HG03439 (cell line): Measurements from ENCODE around the gene TMC2.
"Not testable (repeated sequence)": the region's sequence is repeated elsewhere in the genome, so short reads cannot be mapped to it uniquely, and the experiment has no call there.

Experiments
- ATAC-seq: cut with Tn5 transposase; IDR thresholded peaks from one replicate; pipeline ENCODE4 v1.9.1; 2021; ENCODE audit warnings: mild to moderate bottlenecking, moderate library complexity; ENCODE audit not compliant: unreplicated experiment

TMC2 gene

DNA sequence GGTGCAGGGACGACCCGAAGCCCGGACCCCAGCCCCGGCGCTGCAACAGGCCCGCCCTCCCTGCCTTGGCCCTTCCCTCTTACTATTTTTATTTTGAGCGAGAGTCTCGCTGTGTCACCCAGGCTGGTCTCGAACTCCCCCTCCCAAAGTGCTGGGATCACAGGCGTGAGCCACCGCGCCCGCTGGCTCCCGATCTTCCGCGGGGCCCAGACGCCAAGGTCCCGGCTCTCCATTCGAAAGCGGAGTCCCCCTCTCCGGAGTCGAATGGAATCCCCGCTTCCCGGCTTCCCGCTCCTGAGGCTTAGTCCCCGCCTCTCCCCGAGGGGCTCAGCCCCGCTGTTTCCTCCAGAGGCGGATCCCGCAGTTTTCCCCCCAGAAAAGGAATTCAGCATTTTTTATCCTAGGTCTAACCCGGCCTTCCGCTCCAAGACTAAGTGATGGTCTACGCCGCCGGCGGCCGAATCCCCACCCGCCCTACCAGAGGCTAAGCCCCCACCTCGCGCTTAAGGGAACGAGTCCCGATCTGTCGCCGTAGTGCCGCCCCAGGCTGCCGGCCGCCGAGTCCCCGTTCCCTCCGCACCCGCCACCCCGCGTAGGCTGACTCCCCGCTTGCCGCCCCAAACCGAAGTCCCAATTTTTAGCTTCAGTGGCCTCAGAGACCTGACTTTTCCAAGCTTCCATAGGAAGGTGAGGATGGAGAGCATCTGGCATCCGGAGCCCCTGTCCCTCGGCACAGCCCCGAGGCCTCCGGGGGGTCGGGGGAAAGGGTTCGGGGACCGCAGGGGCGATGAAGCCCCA, 11.5 kb upstream of the TMC2 start:
- no peak for ATAC-seq

DNA sequence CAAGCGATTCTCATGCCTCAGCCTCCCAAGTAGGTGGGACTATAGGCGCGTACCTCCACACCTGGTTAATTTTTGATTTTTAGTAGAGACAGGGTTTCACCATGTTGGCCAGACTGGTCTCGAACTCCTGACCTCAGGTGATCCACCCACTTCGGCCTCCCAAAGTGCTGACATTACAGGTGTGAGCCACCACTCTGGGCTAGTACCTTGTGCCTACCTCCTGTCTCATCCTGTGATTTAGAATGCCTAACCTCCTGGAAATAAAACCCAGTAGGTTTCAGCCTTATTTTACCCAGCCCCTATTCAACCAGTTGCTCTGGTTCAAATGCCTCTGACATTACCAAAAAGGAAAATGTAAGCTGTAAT, 10.2 kb upstream of the TMC2 start:
- ATAC-seq, result not testable (repeated sequence)

GRCh38 chr20:2527762-2528161, 8.6 kb upstream of the TMC2 start:
- no peak for ATAC-seq

- ATAC-seq, result no peak
Measured at GRCh38 chr20:2528671-2529271, 7.6 kb upstream of the TMC2 start.

GRCh38 chr20:2533118-2533517, 3.3 kb upstream of the TMC2 start:
- ATAC-seq, result no peak

- no peak for ATAC-seq
Measured at GRCh38 chr20:2535711-2536559, 438 bp upstream of the TMC2 start.

- no peak for ATAC-seq
Measured at GRCh38 chr20:2537101-2537500, 728 bp downstream of the TMC2 start.

DNA sequence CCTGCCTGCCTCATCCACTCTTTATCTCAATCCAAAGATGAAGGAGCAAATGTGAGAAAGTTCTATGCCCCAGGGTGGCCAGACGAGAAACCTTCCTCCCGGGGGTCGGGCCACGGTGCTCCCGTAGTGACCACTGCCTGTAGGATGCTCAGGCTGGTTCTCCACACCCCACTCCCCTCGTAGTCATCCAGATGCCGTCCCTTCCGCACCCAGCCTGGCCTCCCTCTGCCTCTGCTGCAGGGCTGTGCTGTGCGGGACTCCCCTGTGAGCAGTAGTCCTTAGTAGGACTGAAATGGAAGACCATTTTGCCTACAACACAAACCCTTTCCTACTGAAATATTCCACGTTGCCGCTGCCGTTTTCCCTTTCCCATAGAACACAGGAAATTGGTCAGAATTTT, 2.0 kb downstream of the TMC2 start:
- no peak for ATAC-seq

DNA sequence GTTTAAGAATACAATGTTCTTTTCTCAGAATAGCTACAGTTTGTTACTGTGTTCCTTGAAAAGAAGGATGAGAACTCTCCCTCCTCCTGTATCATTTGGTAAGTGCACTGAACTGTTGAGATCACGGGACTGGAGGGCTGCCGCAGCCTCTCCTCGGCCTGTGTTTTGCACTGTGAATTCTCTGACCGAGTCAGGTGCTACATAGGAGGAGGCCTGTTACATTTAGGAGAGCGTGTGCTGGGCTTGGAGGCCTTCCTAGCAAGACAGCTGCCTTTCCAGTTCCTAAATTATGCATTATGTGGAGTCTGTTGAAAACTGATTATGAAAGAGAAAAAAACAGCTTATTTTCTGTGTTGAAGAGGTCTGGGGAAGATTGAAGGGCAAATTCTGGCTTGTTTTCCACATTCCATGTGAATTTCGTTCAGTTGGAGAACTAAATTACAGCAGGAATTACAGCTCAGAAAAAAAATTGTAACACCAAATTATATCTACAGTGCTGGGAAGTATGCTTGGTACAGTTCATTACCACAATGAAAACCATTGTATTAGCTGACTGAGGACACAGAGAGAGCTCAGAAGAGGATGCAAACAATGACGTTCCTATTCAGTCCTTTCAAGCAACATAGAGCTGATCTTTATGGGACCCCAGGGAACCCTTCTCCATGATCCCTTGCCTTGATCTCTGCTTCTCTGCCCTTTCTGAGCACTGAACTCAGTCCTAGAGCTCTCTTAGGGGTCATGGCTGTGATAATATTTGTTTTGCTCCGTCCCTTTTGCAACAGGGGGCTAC, 2.8 kb downstream of the TMC2 start:
- no peak for ATAC-seq

- no peak for ATAC-seq
Measured at GRCh38 chr20:2541940-2542339, 5.6 kb downstream of the TMC2 start.

- ATAC-seq, result no peak
Measured at GRCh38 chr20:2542361-2542760, 6.0 kb downstream of the TMC2 start.

- no peak for ATAC-seq
Measured at GRCh38 chr20:2544211-2544610, 7.8 kb downstream of the TMC2 start.

- ATAC-seq, result no peak
Measured at GRCh38 chr20:2545594-2545993, 9.2 kb downstream of the TMC2 start.

DNA sequence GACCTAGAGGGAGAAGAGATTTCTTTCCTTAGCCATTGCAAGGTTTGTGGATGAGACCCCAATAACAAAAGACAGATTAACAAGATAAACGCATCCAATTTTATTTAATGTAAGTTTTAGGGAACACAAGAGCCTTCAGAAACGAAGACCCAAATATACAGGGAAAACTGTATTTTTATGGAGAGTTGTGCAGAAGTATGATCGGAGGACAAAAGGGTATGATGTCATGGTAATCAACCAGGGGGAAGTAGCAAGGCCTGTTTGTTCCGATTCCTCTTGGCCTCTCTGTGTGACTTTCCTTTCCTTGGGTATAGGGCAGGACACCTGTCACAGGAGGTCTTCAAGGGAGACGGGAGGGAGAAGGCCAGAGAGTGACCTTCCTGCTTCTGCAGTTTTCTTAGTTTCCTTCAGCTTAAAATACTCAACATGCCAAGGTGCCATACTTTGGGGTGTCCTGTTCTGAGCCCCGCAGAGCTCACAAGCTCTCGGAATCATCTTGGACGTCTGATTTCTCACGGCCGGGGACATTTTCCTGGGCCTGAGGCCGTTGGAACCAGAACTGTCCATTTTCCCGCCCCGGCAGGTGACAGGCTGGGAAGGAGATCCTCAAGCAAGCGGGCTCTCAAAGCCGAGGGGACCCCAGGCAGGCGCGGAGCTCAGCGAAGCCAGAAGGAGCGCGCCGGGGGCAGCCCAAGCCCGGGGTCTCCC, 21.7 kb downstream of the TMC2 start:
- no peak for ATAC-seq

GRCh38 chr20:2558581-2559278, 22.4 kb downstream of the TMC2 start:
- ATAC-seq, result no peak

DNA sequence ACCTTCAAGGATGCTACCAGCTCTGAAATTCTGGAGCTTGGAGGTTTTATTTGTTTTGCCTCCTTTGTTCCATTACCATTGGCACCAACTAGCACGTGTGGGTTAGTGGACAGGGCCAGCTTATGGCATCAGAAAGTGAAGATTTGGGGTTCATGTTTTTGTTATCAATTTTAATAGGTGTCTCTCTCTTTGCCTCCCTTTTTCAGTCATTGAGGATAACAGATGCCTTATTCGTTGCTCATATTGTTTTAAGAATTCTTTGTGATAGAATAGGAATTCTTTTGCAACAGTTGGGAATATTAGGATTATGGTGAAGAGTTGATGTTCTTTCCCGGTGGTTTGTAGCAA, 22.9 kb downstream of the TMC2 start:
- no peak for ATAC-seq

DNA sequence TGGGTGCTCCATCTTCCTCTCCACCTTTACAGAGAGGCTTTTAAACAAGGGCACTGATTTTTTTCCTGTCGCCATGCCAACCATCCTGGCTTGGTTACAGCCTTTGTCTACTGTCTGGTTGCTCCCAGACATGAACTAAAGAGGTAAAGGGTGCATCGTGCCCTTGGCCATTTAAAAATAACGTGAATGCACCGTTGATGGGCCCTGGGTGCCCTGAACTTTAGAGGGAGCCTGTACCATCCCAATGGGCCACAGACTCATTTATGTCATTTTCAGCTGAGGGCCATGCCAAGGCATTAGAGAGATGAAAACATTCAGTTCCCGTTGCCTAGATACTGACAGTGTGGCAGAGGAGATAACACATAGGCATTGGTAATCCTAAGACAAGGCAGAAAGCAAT, 23.3 kb downstream of the TMC2 start:
- ATAC-seq, result no peak

DNA sequence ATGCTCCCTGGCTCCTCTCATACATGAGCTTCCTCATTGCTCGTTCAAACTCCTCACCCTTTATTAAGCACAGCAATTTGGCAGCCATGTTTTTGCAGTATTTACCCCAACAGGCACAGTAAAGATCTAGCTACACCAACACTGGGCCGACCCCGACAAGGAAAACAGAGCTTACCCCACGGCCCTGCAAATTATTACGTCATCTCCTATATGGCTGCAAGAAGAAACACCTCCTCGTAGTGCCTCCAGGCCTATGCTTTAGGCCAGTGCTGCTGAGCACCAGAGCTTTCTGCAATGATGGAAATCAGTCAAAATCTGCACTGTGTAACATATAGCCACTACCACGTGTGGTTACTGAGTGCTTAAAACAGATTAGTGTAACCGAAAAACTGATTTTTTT, 26.7 kb downstream of the TMC2 start:
- no peak for ATAC-seq

GRCh38 chr20:2564406-2564805, 28.0 kb downstream of the TMC2 start:
- ATAC-seq, result no peak

DNA sequence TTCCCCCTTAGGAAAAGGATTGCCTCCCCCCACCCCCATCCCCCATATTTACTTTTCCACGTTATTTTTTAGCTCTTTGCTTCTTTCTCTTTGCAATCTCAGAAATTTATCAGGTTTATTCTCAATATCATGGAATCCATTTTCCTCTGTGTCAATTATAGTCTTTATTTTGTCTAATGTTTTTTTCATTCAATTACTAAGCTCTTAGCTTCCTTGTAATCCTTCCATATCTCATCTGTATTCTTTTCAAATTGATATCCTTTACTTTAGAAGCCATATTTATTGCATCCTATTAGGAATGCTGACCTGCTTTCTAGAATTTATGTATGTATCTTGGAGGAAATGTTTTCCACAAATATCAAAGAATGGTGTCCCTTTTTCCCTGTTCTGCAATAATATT, 39.3 kb downstream of the TMC2 start:
- ATAC-seq, result no peak
